ENCODE results near the gene KCNJ16.
"Not testable (repeated sequence)": the region's sequence is repeated elsewhere in the genome, so short reads cannot be mapped to it uniquely, and the experiment has no call there.

Gene KCNJ16

GRCh38 chr17:70074956-70075355, at the start of gene KCNJ16:
Gene KCNJ16, plus strand, starts transcription at chr17:70075225. Its CDS starts 56,863 bp downstream, at chr17:70132088.
- DNase-seq (ENCODE audit: low read depth), result no peak

GRCh38 chr17:70028397-70028796, 46.6 kb upstream of the KCNJ16 start:
- no peak for DNase-seq (ENCODE audit: low read depth)

GRCh38 chr17:70028978-70029767, 45.9 kb upstream of the KCNJ16 start:
- no peak for DNase-seq (ENCODE audit: low read depth)

GRCh38 chr17:70030371-70030770, 44.7 kb upstream of the KCNJ16 start:
- DNase-seq (ENCODE audit: low read depth), result no peak

GRCh38 chr17:70031341-70031740, 43.7 kb upstream of the KCNJ16 start:
- no peak for DNase-seq (ENCODE audit: low read depth)

- DNase-seq (ENCODE audit: low read depth), result no peak
Measured at GRCh38 chr17:70033165-70033564, 41.9 kb upstream of the KCNJ16 start.

- no peak for DNase-seq (ENCODE audit: low read depth)
Measured at GRCh38 chr17:70034158-70034557, 40.9 kb upstream of the KCNJ16 start.

GRCh38 chr17:70037498-70037897, 37.5 kb upstream of the KCNJ16 start:
- DNase-seq (ENCODE audit: low read depth), result no peak

GRCh38 chr17:70040336-70040735, 34.7 kb upstream of the KCNJ16 start:
- no peak for DNase-seq (ENCODE audit: low read depth)

GRCh38 chr17:70041061-70041460, 34.0 kb upstream of the KCNJ16 start:
- no peak for DNase-seq (ENCODE audit: low read depth)

GRCh38 chr17:70041540-70041939, 33.5 kb upstream of the KCNJ16 start:
- DNase-seq (ENCODE audit: low read depth), result no peak

- DNase-seq (ENCODE audit: low read depth), result not testable (repeated sequence)
Measured at GRCh38 chr17:70045780-70046179, 29.2 kb upstream of the KCNJ16 start.

- no peak for DNase-seq (ENCODE audit: low read depth)
Measured at GRCh38 chr17:70047619-70048419, 27.2 kb upstream of the KCNJ16 start.

- DNase-seq (ENCODE audit: low read depth), result no peak
Measured at GRCh38 chr17:70049801-70050591, 25.0 kb upstream of the KCNJ16 start.

GRCh38 chr17:70050931-70051330, 24.1 kb upstream of the KCNJ16 start:
- no peak for DNase-seq (ENCODE audit: low read depth)

- DNase-seq (ENCODE audit: low read depth), result no peak
Measured at GRCh38 chr17:70053241-70054234, 21.5 kb upstream of the KCNJ16 start.

GRCh38 chr17:70055000-70055399, 20.0 kb upstream of the KCNJ16 start:
- no peak for DNase-seq (ENCODE audit: low read depth)

- no peak for DNase-seq (ENCODE audit: low read depth)
Measured at GRCh38 chr17:70059071-70059470, 16.0 kb upstream of the KCNJ16 start.

GRCh38 chr17:70059649-70060048, 15.4 kb upstream of the KCNJ16 start:
- no peak for DNase-seq (ENCODE audit: low read depth)

GRCh38 chr17:70060415-70060814, 14.6 kb upstream of the KCNJ16 start:
- DNase-seq (ENCODE audit: low read depth), result no peak

GRCh38 chr17:70067134-70067533, 7.9 kb upstream of the KCNJ16 start:
- no peak for DNase-seq (ENCODE audit: low read depth)
